Astrocyte of the cerebellum (primary cell): ENCODE data around the gene AGMO.
"Not testable (repeated sequence)": the region's sequence is repeated elsewhere in the genome, so short reads cannot be mapped to it uniquely, and the experiment has no call there.

Experiments used
- DNase-seq: peaks from one replicate; pipeline ENCODE4 v3.0.0-alpha.2; 2011; ENCODE audit warnings: low read depth
- H3K4me3 ChIP-seq: 2 replicates; pipeline ENCODE4 v1.5.1; 2011; ENCODE audit warnings: mild to moderate bottlenecking, low read depth, low read length, moderate library complexity
- CTCF ChIP-seq: IDR thresholded peaks from 2 replicates; pipeline ENCODE4 v1.5.1; 2012; ENCODE audit warnings: low read length, low read depth, moderate library complexity, mild to moderate bottlenecking; ENCODE audit errors: missing control alignments
- in situ Hi-C: cut with HindIII; loops from 2 replicates; pipeline ENCODE4 v1.10.0; 2017; ENCODE audit warnings: low sequenced_read_pairs

The AGMO gene

GRCh38 chr7:15308821-15309220 lies 253.0 kb downstream of the AGMO start:
- no peak for DNase-seq

GRCh38 chr7:15306296-15306695 lies 255.5 kb downstream of the AGMO start:
- no peak for TF ChIP-seq CTCF
- DNase-seq = no peak
- H3K4me3 ChIP-seq = no peak overlapping the region
- in situ Hi-C loops = loop anchor here (25.0 kb wide), 1 partner anchor 756 kb away; no protein-coding TSS in a partner anchor

More at GRCh38 chr7:15308821-15309220, 253.0 kb downstream of the AGMO start:
- no peak for TF ChIP-seq CTCF
- H3K4me3 ChIP-seq = no peak overlapping the region
- in situ Hi-C loops = loop anchor here (25.0 kb wide), 1 partner anchor 753 kb away; no protein-coding TSS in a partner anchor

- TF ChIP-seq CTCF = peak; percentile 90
These were observed 256.7 kb downstream of the AGMO start for GRCh38 chr7:15305002-15305600.

GRCh38 chr7:15303357-15303756 lies 258.5 kb downstream of the AGMO start:
- no peak overlapping the region for H3K4me3 ChIP-seq
- TF ChIP-seq CTCF = no peak
- DNase-seq = no peak
- in situ Hi-C loops = loop anchor here (25.0 kb wide), 1 partner anchor 759 kb away; no protein-coding TSS in a partner anchor

More at GRCh38 chr7:15305002-15305600, 256.7 kb downstream of the AGMO start:
- no peak overlapping the region for H3K4me3 ChIP-seq
- in situ Hi-C loops = loop anchor here (25.0 kb wide), 1 partner anchor 757 kb away; no protein-coding TSS in a partner anchor
- peak; percentile 26 for DNase-seq

GRCh38 chr7:15300986-15301385 lies 260.8 kb downstream of the AGMO start:
- H3K4me3 ChIP-seq, DNase-seq: not testable (repeated sequence)
- in situ Hi-C loops = loop anchor here (25.0 kb wide), 1 partner anchor 761 kb away; no protein-coding TSS in a partner anchor

GRCh38 chr7:15292138-15292537 lies 269.7 kb downstream of the AGMO start:
- no peak for TF ChIP-seq CTCF
- no peak for DNase-seq
- no peak overlapping the region for H3K4me3 ChIP-seq
- in situ Hi-C loops = no loop called here

- in situ Hi-C loops = no loop called here
- no peak overlapping the region for H3K4me3 ChIP-seq
- TF ChIP-seq CTCF = no peak
- DNase-seq = no peak
These were observed 270.1 kb downstream of the AGMO start for GRCh38 chr7:15291699-15292098.
